GM12872 (cell line): Measurements from ENCODE around the gene ATG101.

Source experiments
- TF ChIP-seq, protein P1 (sequence below): IDR thresholded peaks from 3 replicates; pipeline ENCODE4 v1.5.1; 2011; ENCODE audit warnings: low read depth, mild to moderate bottlenecking, low read length, moderate library complexity; ENCODE audit not compliant: insufficient read depth

ATG101 gene

DNA sequence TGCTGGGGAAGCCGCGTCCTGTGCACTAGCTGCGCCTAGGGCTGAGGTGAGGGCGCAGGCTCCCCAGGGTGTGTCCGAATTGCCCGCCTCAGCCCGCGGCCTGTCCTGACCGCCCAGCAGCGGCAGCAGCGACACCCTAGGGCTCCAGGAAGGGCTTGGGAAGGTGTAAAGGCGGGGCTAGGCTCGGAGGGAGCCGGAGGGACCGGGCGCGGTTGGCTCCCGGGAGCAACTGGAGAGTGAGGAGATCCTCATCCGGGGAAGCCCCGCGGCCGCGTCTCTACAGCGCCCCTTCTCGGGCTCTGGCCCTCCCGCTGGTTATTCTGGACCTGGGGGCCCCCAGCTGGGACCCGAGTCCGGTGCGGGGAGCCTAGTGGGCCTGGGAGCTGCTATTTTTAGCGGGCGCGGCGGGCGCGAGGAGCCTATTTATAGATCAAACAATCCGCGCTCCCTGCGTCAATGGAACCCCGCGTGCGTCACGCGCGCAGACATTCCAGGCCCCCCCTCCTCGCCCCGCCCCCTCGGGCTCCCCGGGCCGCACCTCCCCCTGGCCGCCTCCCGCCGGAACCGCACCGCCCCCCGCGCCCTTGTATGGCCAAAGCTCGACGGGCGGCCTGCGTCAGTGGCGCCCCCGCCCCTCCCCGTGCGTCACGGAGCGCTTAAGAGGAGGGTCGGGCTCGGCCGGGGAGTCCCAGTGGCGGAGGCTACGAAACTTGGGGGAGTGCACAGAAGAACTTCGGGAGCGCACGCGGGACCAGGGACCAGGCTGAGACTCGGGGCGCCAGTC lies 18.8 kb upstream of the ATG101 start, which contains the start of gene NR4A1:
NR4A1 (plus strand) TSS at position 685 of the 784 bp plus-strand sequence. CDS start 2,887 bp downstream, outside the sequence.
- TF ChIP-seq, protein P1, sequence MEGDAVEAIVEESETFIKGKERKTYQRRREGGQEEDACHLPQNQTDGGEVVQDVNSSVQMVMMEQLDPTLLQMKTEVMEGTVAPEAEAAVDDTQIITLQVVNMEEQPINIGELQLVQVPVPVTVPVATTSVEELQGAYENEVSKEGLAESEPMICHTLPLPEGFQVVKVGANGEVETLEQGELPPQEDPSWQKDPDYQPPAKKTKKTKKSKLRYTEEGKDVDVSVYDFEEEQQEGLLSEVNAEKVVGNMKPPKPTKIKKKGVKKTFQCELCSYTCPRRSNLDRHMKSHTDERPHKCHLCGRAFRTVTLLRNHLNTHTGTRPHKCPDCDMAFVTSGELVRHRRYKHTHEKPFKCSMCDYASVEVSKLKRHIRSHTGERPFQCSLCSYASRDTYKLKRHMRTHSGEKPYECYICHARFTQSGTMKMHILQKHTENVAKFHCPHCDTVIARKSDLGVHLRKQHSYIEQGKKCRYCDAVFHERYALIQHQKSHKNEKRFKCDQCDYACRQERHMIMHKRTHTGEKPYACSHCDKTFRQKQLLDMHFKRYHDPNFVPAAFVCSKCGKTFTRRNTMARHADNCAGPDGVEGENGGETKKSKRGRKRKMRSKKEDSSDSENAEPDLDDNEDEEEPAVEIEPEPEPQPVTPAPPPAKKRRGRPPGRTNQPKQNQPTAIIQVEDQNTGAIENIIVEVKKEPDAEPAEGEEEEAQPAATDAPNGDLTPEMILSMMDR: peak; percentile 23; the same call in 1 of the 3 replicates

DNA sequence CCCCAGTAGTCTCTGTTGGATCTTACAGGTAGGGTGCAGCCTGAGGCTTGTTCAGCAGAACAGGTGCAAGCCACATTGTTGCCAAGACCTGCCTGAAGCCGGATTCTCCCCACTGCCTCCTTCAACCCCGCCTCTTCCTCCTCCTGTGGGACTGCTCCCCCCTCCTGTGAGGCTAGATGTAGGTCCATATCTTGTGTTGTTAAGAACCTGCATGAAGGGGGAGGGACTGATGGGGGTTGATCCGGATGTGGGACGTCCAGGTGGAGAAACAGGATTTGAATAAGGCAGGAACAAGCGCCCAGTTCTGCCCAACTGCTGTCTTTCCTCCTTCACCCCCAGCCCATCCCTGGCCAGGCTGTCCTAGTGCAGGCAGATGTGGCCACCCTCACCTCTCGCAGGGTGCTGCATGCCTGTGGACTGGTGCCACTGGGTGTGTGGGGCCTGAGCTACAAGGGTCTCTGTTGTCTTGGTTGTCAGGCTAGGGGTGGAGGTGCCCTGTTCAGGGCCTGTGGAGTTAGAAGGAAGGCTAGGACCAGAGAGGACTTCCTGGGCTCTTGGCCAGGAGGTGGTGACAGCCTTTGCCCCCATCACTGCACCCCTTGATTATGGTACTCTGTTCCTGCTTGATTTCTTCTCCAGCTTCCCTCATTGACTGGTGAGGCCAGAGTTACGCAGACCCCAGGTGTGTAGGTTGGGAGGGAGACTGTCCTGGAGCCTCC lies 17.2 kb upstream of the ATG101 start:
- TF ChIP-seq, protein P1: no peak

DNA sequence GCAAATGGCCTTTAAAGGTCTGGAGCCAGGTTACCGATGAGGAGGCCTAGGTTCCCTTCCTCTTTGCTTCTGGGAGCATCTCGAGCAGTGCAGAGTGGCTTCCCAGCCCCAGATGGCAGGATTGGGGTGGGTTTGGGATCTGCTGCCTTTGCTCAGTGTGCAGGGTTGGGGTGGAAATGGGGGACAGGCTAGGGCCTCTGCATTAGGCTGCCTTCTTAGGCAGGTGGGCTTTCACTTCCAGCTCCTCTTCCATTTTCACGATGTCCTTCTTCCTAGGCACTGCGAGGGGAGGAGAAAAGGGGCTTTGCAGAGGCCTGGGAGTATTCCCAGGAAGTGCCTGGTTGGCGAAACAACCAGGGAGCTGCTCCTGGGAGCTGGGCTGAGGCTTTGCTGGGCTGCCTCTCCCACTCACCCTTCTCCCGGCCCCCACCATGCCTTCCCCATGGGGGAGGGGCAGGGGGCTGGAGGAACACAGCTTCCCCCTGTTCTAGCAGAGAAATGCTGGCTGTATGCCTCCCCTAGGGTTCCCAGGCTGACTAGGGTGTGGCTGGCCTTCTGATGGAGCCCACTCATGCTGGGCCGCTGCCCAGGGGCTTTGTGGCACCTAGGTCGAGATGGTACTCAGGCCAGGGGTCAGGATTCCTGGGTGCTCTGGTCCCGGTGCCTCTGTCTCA lies 16.1 kb upstream of the ATG101 start:
- TF ChIP-seq, protein P1: no peak

DNA sequence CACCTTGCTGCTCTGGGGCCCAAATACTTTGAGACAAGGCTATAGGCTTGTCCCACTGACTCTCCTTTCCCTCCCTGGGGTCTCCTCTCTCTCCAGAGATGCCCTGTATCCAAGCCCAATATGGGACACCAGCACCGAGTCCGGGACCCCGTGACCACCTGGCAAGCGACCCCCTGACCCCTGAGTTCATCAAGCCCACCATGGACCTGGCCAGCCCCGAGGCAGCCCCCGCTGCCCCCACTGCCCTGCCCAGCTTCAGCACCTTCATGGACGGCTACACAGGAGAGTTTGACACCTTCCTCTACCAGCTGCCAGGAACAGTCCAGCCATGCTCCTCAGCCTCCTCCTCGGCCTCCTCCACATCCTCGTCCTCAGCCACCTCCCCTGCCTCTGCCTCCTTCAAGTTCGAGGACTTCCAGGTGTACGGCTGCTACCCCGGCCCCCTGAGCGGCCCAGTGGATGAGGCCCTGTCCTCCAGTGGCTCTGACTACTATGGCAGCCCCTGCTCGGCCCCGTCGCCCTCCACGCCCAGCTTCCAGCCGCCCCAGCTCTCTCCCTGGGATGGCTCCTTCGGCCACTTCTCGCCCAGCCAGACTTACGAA lies 15.4 kb upstream of the ATG101 start:
- TF ChIP-seq, protein P1: no peak

DNA sequence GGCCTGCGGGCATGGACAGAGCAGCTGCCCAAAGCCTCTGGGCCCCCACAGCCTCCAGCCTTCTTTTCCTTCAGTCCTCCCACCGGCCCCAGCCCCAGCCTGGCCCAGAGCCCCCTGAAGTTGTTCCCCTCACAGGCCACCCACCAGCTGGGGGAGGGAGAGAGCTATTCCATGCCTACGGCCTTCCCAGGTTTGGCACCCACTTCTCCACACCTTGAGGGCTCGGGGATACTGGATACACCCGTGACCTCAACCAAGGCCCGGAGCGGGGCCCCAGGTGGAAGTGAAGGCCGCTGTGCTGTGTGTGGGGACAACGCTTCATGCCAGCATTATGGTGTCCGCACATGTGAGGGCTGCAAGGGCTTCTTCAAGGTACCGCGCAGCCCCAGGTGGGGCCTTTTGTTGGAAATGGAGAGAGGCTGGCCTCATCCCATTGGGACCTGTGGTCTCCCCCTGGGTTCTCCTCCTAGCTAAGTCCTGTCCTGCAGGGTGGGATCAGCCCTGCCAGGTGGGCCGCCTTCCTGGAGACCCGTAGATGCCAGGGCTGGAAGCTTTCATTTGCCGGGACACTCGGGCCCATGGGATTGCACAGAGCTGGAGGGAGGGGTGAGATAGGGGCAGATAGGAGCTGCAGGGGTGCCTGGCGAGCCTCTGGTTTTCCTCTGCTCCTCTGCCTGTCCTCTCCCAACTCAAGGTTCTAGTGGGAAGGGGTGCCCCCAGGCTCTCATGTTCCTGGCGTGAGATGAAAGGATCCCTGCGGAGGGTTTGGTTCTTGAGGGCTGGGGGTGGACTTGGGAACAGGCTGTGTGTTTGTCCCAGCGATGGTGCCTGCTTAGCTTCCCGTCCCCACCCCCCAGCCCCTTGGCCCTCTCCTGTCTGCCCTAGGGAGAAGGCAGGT lies 14.7 kb upstream of the ATG101 start:
- TF ChIP-seq, protein P1: no peak

DNA sequence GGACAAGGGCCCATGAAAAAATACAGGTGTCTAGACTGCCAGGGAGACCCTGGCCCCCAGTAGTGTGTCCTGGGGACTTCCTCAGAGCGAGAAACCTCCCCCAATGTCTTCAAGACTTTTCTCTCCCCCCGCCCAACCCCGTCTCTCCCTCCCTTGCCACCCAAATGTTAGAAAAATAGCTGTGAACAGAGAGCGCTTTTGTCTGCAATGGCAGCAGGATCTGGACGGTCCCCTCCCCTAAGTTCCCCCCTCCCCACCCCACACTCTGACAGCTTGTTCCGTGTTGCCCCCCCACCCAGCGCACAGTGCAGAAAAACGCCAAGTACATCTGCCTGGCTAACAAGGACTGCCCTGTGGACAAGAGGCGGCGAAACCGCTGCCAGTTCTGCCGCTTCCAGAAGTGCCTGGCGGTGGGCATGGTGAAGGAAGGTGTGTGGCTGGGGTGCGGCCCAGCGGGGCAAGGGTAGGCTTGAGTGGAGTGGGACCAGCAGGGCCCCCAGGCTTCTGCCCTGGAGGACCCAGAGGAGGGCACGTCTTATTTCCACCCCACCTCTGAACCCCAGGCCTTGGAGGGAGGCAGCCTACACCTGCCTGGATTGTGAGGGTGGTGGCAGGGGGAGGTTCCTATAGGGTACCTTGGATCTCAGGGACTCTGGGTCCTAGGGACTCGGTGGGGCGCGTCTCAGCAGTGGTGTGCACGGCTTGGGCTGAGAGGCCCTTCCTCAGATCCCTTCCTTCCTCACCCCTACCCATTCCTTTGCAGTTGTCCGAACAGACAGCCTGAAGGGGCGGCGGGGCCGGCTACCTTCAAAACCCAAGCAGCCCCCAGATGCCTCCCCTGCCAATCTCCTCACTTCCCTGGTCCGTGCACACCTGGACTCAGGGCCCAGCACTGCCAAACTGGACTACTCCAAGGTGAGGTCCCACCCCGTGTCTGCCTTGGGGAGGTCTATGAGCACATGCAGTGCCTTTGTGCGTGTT lies 13.8 kb upstream of the ATG101 start:
- TF ChIP-seq, protein P1: no peak
